Stimulated activated memory B cell treated with anti-CD40 and anti-IgM and Interleukin-4, amounts not matched to agents 10 μg/mL and 1 μg/mL and 100 μg/mL, for 72 hours (primary cell): ENCODE data around the gene TRPM4.

Source experiments
- ATAC-seq: fragments of 150-1000 bp; cut with Tn5 transposase; 2 replicates; pipeline ENCODE4 v1.10.0; 2021
- H3K27ac Mint-ChIP-seq: one replicate; pipeline ENCODE4 v1.8.0; 2022; ENCODE audit warnings: mild to moderate bottlenecking, mixed read lengths
- H3K27me3 Mint-ChIP-seq: one replicate; pipeline ENCODE4 v1.8.0; 2022; ENCODE audit warnings: mixed read lengths
- H3K36me3 Mint-ChIP-seq: one replicate; pipeline ENCODE4 v1.8.0; 2022; ENCODE audit warnings: mixed read lengths
- H3K4me1 Mint-ChIP-seq: one replicate; pipeline ENCODE4 v1.8.0; 2022; ENCODE audit warnings: mixed read lengths
- H3K4me3 Mint-ChIP-seq: one replicate; pipeline ENCODE4 v1.8.0; 2022; ENCODE audit warnings: mild to moderate bottlenecking, moderate library complexity, mixed read lengths
- H3K9me3 Mint-ChIP-seq: one replicate; pipeline ENCODE4 v1.8.0; 2022; ENCODE audit warnings: mixed read lengths

The TRPM4 gene

DNA sequence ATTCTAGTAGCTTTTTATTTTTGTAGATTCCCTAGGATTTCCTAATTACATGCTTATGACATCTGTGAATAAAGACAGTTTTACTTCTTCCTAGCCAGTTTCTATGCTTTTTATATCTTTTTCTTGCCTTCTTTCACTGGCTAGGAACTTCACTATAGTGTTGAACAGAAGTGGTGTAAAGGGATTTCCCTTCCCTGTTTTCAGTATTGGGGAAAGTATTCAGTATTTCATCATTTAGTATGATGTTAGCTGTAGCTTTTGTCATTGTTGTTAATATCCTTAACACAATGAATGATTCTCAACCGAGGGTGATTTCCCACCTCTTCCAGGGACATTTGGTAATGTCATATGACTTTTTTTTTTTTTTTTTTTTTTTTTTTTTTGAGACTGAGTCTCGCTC lies 90.1 kb downstream of the TRPM4 start:
- Mint-ChIP-seq H3K36me3 (no peaks in the 10 kb centered on the region), H3K27ac (no peak overlapping the region), H3K4me3 (no peak overlapping the region), H3K4me1 (no peaks in the 10 kb centered on the region), H3K27me3 (peaks cover 33% of the 10 kb centered on the region), H3K9me3 (no peaks in the 10 kb centered on the region)
- no peak for ATAC-seq

DNA sequence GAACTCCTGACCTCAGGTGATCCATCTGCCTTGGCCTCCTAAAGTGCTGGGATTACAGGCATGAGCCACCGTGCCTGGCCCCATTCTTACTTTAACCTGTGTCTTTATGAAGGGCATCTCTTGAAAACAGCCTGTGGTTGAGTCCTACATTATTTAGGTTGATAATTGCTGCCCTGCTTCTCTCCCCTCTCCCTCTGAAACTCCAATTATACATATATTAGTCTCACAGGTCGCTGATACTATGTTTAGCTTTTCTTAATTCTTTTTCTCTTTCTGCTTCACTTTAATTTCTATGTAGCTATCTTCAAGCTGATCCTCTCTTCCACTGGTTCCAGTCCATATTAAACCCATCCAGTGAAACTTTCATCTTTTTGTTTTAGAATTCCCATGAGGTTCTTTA lies 92.3 kb downstream of the TRPM4 start:
- Mint-ChIP-seq H3K4me1 (no peaks in the 10 kb centered on the region), H3K4me3 (no peak overlapping the region), H3K9me3 (no peaks in the 10 kb centered on the region), H3K36me3 (no peaks in the 10 kb centered on the region), H3K27ac (no peak overlapping the region), H3K27me3 (peaks cover 47% of the 10 kb centered on the region)
- no peak for ATAC-seq

DNA sequence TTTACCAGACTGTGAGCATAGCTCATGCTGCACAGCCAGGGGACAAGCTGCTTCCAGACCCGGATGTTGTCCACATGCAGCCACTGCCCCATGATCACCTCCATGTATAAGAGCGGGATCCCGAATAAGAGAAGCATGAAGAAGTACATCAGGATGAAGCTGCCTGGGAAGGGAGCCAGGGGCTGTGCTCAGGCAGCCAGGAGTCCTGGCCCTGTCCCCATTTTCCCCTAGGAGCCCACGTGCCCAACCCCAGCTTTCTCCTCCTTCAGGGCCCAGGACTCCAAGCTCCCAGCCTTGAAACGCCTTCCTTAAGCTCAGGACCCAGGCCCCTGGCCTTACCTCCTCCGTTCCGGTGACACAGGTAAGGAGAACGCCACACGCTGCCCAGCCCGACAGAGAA lies 98.1 kb downstream of the TRPM4 start:
- peaks cover 55% of the 10 kb centered on the region for H3K27me3 Mint-ChIP-seq
- no peak overlapping the region for H3K4me3 Mint-ChIP-seq
- no peak overlapping the region for H3K27ac Mint-ChIP-seq
- no peaks in the 10 kb centered on the region for H3K4me1 Mint-ChIP-seq
- H3K9me3 Mint-ChIP-seq: peaks cover 11% of the 10 kb centered on the region
- no peak for ATAC-seq
- peaks cover 12% of the 10 kb centered on the region for H3K36me3 Mint-ChIP-seq

GRCh38 chr19:49256691-49257090 lies 99.1 kb downstream of the TRPM4 start:
- Mint-ChIP-seq H3K27ac (no peak overlapping the region), H3K9me3 (peaks cover 11% of the 10 kb centered on the region), H3K27me3 (peaks cover 46% of the 10 kb centered on the region), H3K4me1 (no peaks in the 10 kb centered on the region), H3K36me3 (peaks cover 12% of the 10 kb centered on the region), H3K4me3 (no peak overlapping the region)
- ATAC-seq: no peak
